HG03460 (cell line): ENCODE measurements around the gene FTH1.
"Not testable (repeated sequence)": the region's sequence is repeated elsewhere in the genome, so short reads cannot be mapped to it uniquely, and the experiment has no call there.

Experiments used
- ATAC-seq: cut with Tn5 transposase; IDR thresholded peaks from one replicate; pipeline ENCODE4 v1.9.1; 2021; ENCODE audit not compliant: unreplicated experiment

Gene FTH1

DNA sequence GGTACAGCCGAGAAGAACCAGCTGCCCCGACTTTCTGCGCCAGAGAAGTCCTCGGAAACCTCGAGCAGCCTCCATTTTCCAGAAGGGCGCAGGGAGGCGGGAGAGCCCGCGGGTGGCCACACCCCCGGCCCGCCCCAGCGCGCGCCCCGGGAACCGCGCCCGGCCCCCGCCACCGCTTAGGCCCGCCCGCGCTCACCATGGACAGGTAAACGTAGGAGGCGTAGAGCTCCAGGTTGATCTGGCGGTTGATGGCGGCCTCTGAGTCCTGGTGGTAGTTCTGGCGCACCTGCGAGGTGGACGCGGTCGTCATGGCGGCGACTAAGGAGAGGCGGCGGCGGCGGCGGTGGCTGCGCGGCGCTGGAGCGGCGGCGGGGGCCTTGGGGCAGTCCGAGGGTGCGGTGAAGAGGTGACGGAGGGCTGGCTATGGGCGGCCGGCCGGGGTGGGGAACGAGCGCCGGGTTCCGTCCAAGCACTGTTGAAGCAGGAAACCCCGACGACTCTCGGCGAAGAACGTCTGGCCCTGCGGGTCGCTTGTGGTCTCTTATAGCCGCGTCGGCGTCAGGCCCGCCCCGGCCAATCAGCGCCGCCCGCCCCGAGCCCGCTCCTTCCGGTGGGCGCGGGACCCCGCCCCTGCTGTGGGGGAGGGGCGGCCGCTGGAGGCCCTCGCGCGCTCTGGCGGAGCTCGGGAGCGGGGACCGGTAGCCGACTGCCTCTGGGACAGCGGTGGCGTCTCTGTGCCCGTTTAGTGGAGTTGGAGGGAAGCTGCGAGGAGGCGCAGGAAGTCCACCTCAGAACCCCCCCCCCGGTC, at the start of gene FTH1:
FTH1 (minus strand) TSS at position 519 of the 808 bp plus-strand sequence; CDS start at position 310, 209 bp downstream.
- peak; percentile 41 for ATAC-seq

DNA sequence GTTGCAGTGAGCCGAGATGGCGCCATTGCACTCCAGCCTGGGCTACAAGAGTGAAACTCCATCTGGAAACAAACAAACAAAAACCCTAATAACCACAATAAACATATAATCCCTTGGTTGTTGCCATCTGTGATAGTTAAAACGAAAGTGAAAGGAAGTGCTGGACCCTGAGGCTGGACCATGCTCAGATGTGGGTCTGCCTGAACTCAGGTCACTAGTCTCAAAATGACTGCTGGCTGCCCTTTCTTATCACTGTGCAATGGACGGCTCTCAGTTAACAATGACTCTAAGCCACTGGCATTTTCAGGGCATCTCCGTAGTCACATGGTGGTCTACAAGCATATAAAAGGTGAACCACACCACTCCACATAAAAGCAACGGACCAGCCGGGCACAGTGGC, 48.2 kb upstream of the FTH1 start:
- no peak for ATAC-seq

DNA sequence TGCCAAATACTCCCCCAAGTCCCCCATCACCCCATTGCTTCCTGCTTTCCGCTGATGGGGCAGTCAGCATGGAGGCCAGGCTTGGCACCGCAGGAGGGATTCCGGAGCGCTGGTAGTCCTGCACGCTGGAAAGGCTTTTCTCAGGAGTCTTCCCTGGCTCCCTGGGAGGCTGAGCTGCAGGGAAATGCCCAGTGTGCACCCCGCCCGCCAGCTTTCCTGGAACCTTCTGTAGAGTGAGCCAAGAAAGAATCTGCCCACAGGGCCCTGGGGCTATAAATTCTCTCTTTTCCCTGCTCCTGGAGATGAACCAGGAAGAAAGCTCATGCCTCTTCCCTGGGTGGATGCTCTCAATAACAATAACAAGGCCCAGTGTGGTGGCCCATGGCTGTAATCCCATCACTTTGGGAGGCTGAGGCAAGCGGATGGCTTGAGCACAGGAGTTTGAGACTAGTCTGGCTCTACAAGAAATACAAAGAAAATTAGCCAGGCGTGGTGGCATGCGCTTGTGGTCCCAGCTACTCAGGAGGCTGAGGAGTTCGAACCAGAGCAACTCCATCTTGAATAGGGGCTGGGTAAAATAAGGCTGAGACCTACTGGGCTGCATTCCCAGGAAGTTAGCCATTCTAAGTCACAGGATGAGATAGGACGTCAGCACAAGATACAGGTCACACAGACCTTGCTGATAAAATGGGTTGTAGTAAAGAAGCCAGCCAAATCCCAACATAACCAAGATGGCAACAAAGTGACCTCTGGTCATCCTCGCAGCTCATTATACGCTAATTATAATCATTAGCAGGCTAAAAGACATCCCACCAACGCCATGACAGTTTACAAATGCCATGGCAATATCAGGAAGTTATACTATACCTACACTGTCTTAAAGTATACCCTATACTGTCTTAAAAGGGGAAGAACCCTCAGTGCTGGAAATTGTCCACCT, 46.4 kb upstream of the FTH1 start:
- no peak for ATAC-seq

DNA sequence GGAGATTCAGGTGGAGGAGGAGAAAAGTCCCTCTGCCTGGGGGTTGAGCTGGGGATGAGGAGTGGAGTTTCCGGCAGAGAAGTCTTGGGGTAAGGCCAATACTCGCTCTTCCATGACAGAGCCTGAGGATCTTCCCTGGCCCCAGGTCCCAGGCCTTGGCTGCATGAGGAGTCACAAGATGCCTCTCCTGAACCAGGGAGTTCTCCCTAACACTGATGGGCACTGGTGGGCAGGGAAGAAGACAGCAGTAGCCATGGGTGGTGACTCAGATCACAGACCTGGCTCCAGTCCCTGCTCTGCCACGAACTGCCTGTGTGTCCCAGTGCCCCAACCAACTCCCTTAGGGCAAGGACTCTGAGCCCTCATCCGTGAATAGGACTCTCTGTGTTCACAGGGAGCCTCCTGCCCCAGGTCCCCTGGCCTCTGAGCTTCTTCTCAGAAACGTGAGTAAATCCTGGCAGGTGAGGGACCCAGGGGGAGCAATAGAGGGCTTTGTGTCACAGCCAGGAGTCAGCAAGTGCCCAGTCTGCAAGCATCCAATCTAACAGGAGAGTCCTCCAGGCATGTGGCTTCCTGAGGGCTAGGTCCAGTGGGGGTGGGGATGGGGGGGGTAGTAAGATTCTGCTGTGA, 45.5 kb upstream of the FTH1 start:
- no peak for ATAC-seq

DNA sequence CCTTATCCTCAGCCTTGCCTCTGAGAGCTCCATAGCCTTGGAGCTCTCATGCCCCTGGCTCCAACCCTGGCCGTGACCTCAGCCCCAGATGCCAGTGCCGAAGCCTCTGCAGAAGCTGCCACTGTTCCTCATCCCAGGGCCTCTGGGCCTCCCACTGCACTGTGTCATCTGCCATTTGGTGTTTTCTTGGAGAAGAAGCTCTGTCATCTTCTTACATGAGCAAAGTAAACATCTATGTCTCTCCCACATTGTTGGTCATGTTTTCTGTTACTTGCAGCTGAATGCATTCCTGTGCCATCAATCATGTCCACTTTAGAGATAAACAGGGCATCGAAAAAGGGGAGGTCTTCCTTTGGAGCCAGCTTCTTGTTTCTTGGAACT, 45.0 kb upstream of the FTH1 start:
- no peak for ATAC-seq

DNA sequence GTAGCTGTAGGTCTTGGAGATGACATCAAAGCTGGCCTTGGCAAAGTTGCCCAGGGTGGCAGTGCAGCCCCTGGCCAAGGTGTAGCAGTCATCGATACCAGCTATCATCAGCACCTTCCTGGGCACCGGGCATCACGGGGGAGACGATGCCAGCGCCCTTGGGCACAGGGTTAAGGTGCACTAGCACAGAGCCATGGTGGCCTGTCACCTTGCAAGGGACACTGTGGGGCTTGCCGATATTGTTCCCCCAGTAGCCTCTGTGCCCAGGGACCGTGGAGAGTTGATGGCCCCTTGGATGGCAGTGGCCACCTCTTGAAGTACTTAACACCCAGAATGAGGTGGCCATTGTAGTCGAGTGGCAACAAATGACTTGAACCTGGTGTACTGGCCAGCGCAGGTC, 44.4 kb upstream of the FTH1 start:
- no peak for ATAC-seq

DNA sequence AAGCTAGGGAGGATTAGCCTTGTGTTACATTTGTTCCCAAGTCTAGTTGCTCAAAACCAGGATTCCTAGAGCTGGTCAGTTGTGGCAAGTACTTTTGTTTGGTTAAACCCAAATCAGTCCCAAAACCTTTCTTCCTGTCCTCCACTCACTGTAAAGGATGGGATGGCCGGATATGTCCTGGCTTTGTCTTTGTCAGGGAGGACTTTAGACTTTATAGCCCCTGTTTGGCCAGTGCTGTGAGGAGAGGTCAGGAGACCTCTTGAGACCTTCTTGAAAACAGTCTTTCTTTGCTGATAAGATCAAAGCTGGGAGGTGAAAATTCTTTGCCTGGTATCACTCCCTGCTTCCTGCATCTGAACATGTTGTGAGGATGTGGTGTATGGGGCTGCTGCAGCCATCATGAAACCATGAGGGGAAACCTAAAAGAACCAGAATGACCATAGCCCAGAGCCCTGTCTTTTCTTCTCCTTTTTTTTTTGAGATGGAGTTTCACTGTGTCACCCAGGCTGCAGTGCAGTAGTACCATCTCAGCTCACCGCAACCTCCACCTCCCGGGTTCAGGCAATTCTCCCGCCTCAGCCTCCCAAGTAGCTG, 43.6 kb upstream of the FTH1 start:
- ATAC-seq = no peak

DNA sequence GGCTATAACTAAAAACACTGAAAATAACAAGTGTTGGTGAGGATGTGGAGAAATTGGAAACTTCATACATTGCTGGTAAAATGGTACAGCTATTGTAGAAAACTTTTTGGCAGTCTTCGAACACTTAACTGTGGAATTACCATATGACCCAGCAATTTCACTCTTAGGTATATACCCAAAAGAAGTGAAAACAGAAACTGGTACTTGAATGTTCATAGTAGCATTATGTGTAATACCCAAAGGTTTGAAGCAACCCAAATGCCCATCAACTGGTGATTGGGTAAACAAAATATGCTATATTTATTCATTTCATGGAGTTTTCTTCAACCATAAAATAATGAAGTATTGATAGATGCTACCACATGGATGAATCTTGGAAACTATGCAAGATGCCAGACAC, 40.8 kb upstream of the FTH1 start:
- no peak for ATAC-seq

DNA sequence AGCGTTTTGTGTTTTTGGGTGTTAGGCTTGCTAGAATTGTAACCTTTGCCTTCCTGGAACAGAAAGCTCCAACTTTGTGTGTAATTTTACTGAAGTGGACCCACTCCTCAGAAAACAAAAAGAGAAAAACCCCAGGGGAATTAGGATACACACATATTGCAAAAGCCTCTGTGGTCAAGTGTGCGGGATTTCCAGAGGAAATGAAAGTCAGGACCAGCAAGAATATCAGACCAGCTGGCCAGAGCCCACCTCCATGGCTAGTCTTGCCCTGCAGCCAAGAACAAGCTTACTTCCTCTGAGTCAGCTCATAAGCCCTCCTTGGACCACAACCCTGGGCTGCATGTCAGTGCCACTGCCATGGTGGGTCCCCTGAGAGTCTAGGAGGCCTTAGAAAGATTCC, 37.0 kb upstream of the FTH1 start:
- ATAC-seq = peak; percentile 77

DNA sequence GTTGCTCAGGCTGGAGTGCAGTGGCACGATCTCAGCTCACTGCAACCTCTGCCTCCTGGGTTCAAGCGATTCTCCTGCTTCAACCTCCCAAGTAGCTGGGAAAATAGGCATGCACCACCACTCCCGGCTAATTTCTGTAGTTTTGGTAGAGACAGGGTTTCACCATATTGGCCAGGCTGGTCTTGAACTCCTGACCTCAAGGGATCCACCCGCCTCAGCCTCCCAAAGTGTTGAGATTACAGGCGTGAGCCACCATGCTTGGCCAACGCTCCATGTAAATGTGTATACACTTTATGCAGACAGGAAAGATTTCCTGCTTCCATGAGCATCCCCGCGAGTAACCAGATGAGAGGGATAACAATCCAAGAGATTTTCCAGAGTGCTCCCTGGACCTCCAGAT, 34.8 kb upstream of the FTH1 start:
- not testable (repeated sequence) for ATAC-seq

DNA sequence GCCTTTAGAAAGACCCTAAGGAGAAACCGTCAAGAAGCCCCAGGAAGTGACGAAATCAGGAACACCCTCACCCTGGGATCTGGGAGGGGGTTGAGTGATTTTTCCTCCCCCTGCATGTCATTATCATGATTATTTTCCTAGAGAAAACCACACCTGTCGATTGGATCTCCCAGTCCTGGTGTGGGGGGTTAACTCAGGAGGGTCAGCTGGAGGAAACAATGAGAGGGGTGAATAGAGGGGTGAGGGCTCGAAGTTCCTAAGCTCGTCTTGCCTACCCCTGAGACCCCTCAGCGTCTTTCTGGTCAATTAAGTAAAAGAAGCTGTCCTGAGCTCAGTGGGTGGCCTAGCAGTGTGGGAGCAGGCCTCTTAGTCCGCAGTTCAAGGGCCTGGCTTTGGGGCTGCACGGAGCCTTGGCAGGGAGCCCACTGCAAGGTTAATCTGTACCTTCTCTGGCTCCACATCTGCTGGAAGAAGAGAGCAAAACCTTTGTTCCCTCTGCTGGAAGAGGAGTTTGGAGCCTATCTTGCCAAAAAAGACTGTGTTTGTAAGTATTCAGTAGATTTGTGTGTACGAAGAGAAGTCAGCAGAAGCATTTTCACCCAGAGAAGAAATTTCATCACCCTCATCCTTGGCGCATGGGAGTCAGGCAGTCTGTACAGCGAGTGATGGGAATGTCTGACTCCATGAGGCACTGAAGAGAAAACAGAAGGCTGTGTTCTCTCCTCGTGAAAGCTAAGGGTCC, 34.2 kb upstream of the FTH1 start:
- no peak for ATAC-seq

DNA sequence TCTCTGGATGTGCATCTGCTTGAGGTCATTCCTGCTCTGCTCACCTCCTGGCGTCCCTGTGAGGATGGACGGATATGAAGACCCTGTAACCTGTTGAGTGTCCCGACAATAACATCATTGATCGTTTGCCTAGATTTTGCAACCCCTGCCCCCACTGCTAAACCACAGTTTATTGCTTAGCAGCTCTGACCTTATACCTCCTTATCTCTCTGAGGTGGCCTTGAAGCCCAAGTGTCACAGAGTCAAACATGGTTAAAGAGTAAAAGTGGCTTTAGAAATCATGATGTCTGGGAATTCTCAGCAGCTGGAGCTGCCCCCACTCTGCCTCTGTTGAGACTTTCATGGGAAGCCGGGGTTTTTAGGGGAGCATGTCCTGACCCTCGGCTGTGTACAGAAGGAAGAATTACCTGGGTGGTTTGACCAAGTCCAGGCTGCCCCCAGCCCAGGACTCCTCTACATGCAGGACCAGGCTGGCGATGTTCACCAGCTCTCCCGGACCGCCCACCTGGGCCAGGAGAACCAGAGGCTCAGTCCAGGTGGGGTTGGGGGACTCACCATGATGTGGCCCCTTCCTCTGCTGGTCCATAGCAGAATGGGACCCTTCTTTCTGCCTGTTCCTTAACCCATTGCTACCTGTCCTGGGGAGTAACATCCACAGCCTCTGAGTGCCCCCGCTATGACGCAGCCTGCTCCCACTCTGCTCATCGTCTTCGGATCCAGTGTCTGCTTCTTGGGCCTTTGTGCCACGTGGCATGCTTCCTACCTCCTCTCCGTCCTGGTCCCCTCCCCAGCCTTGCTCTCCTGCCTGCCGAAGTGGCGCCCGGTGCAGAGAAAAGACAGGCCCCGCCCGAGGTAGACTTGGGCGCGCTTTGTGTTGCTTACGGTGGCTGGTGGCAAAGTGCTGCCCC, 33.4 kb upstream of the FTH1 start:
- ATAC-seq = no peak

DNA sequence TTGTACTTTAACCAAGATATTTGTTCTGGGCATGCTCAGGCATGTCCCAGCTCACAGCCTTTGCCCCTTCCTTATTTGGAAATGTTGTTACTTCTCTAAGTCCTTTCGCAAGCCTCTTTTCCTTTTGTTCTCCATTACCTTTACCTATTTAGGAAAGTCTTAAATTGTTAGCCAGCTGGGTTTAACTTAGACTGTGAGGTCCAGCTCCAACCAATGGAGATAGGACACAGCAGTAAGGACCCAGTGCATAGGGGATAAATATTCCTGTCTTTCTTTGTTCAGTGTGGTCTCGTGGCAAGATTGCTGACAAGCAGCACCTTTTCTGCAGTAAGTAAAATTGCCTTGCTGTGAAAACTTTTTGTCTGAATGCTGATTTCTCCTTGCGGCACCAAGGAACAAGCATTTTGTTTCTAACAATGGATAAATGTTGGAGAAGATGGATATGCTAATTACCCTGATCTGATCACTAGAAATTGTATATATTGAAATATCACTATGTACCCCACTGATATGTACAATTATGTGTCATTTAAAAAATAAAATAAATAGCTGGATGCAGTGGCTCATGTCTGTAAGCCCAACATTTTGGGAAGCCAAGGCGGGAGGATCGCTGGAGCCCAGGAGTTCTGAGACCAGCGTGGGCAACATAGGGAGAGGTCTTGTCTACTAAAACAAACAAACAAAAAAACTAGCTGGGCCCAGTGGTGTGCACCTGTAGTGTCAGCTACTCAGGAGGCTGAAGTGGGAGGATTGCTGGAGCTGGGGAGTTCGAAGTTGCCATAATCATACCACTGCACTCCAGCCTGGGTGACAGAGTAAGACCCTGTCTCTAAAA, 31.9 kb upstream of the FTH1 start:
- no peak for ATAC-seq

DNA sequence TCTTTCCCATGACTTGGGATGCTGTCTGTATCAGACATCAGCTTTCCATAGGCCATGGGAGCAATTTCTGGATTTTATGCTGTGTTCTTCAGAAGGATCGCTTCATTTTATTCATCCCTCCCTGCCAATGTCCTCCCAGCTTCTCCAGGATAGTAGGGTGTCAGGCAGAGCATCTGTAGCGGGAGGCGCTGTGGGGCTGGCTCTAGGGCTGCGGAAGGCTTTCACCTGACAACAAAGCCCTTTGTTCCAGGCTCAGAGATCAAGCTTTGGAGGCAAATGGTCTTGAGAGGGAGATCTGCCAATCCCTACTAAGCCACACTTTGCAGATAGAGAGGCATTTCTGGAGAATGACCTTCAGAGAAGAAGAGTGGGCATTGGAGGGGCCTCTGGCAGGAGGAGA, 29.5 kb upstream of the FTH1 start:
- ATAC-seq = no peak

DNA sequence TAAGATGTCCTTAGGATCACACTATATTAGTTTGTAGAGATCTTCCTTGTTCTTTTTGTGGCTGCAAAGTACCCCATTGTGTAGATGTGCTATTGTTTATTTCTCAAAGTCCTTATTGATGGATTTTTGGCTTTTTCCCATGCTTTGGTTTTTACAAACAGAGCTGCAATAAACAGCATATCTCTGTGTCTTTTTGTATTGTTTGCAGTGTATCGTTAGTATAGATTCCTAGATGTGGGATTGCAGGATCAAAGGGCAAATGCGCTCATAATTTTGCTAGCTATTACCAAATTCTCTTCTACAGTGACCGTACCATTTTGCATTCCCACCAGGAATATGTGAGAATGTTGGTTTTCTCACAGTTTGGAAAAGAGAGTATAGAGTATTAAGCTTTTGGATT, 27.5 kb upstream of the FTH1 start:
- ATAC-seq = no peak

DNA sequence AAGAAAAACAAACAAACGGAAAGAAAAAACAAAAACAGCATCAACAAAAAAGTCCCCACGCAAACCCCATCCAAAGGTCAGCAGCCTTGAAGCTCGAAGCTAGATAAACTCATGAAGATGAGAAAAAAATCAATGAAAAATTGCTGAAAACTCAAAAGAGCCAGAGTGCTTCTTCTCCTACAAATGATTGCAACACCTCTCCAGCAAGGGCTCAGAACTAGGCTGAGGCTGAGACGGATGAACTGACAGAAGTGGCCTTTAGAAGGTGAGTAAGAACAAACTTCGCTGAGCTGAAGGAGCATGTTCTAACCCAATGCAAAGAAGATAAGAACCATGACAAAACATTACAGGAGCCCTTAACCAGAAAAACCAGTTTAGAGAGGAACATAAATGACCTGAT, 18.4 kb upstream of the FTH1 start:
- no peak for ATAC-seq

DNA sequence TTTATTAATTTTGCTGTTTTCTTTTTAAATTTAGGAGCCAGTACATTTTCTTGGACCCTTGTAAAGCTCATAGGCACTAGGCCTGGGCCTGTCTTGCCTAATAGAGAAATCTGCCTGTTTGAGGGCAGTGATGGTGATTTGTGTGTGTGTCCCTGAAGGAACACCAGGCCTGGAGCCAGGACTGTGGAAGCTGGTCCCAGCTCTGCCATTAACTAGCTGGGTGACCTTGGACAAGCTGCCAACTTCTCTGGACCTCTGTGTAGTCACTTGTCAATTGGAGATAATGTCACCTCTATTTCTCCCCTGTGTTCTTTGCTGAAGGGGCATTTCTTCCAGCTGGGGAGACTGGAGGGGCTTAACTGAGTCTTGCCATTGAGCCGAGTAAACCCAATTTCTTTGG, 16.0 kb upstream of the FTH1 start:
- no peak for ATAC-seq

DNA sequence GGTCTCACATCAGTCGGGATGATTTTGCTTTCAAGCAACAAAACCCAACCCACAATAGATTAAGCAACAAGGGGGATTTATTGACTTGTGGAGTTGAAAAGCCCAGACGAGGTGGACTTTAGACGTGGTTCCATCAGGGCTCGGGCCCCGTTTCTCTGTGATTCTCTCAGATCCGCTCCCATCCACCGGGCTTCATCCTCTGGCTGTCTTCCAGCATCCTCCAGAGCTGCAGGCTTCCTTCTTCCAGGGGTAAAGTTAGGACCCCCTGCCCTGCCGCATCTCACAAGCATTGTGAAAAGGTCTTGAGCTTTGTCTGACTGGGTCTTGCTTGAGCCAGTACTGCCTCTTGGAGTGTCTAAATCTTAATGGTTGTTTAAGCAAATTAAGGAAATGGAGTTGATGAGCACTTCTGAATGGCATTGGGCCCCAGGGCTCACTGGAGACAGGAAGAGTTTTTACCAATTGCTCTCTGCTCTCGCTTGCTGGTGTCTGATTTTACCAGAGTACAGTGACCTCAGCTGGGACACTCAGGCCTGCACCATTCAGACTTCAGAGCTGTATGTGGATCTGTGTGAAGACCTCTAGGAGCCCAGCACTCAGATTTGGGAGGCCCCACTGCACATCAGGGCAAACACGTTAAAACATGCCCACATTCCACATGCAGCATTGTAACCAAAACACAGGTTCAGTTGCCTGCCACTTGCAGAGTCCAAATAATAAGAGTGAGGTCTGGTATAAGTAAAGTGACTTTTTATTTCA, 13.5 kb upstream of the FTH1 start:
- no peak for ATAC-seq
